Hindlimb muscle (tissue), 1 donor: ENCODE measurements around the gene DIS3L2. TPM values are rescaled to one million over a fixed set of nuclear protein-coding genes. Genes with fewer than 3 reads are reported as not detected.

ENCODE experiments used
- DNase-seq: peaks from one replicate; pipeline ENCODE4 v3.0.0-alpha.2; 2013
- polyA plus RNA-seq: library from polyadenylated mRNA; unstranded; fragments of 120-200 nt; gene quantifications from one replicate; pipeline ENCODE4 v1.2.1, GENCODE V29; 2013; ENCODE audit not compliant: insufficient read length

Gene DIS3L2
- polyA plus RNA-seq, 1 donor, result 25.9 TPM

DNA sequence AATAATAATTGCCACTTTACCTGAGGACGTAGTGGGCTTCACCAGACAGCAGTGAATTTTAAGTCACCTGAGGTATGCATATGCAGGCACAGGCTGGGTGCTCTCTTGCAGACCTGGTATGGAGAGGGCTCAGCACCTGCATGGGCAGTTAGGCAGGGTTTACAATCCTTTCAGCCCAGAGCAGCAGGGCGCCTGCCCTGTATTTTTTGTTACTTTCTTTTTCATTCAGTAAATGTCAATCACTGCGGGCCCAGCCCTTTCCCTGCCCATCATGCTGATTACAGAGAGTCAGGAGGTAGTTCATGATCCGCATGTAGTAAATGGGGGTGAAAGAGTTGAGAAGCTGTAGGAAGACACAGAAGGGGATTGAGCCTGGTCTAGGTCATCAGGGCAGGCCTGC, 270.0 kb downstream of the DIS3L2 start:
- DNase-seq, result no peak

DNA sequence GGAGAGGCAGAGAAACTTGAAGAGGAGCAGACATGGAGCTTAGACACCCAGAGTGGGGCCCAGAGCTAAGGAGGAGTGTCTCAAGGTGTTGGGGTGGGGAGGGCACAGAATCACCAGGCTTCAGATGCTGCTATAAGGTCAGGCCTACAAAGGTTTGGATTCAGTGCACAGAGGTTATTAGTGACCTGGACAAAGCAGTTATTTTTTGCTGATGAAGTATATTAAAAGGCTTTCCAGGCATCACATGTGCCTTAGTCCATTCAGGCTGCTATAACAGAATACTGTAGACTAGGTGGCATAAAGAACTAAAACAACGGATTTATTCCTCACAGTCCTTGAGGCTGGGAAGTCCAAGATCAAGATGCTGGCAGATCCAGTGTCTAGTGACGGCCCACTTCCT, 271.4 kb downstream of the DIS3L2 start:
- DNase-seq, result no peak

DNA sequence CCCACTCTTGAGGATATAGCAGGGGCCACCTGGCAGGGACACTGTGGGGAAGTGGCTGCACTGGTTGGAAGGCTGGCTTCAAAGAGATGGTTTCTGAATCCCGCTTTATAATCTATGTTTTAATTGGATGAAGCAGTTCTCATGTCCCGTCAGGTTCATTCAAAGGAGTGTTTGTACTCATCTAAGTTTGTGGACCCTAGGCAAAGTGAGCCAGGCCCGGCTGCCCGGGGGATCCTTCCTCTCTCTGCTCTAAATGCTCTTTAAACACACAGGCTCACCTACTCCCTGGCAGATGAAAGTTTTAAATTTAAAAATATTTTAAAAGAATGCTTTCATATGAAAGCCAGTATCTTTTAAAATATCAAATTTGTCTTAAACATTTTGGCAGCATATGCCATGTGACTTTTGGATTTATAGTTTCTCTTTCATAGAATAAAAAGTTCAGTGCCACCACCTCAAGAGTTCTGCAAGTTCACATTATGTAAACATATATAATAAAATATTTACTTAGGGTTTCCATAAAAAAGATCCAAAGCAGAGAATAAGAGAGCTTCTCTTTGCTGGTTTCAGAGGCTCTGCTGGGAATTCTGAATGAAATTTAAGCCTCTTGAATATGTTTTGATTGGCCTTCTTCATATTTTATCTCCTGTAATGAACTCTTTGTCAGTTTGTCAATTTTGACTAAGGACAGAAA, 273.6 kb downstream of the DIS3L2 start:
- DNase-seq, result no peak

DNA sequence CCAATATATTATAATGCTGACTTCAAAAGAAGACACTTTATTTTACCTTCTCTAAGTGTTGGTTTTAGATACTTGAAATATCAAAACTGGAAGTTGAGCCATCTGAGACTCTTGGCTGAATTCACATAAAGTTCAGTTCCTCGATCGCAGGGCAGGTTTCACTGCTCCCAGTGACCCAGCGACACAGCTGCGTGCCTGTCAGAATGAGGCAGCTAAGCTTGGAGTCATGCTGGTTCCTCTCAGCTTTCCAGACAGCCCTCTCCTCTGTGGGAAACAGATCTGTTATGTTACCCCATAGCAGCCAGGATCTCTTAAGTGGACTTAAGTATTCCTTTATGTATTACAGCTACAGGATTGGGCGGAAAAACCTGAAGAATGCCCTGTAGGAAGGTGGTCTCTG, 274.2 kb downstream of the DIS3L2 start:
- DNase-seq, result no peak

DNA sequence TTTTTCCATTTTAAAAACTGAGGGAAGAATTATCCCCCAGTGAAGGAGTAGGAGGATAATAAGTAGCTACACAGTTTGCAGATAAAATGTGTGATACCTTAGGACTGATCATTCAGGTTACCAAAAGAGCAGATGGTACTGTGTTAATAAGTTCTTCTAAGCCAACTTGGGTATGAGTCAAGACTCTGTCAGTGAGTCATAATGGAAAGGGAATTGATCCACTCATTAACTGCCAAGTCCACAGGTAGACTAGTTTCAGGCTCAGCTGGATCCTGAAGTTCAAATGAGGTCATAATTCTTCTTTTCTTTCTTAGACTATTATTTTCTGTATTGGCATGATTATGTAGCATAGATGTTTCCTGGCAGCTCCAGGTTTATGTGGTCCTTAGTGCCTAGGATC, 274.7 kb downstream of the DIS3L2 start:
- DNase-seq, result no peak

DNA sequence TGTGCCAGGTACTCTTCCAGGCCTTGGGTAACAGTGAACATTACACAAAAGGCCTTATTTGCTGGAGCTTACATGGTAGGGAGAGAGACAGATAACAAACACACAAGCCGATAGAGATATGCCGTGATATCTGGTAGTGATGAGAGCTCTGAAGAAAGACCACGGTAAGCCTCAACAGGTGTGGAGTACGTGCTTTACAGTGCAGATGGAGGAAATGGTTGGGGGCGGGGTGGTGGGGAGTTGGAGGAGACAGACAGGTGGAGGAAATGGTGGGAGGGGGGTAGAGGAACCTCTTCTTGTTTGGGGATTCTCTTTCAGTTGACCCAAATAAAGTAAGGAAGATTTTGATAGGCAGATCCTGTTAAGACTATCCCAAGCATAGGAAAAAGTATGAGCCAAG, 276.0 kb downstream of the DIS3L2 start:
- DNase-seq, result no peak

DNA sequence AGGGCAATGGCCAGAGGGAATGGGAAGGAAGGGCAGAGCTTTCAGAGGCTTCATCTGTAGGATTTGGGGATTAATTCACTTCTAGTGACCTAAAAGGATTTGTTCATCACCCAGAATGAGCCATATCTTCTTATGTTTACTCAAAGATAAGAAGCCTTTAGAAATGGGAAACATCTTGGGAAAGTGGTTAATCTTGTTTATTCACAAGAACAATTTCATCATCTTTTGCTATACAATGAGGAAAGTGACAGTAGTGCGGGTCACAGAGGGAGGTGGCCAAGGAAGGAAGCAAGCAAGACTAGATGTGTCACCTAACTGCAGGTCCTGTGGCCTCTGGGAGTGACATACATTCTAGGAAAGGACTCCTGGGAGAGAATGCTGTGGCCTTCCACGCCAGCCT, 276.6 kb downstream of the DIS3L2 start:
- DNase-seq, result no peak

DNA sequence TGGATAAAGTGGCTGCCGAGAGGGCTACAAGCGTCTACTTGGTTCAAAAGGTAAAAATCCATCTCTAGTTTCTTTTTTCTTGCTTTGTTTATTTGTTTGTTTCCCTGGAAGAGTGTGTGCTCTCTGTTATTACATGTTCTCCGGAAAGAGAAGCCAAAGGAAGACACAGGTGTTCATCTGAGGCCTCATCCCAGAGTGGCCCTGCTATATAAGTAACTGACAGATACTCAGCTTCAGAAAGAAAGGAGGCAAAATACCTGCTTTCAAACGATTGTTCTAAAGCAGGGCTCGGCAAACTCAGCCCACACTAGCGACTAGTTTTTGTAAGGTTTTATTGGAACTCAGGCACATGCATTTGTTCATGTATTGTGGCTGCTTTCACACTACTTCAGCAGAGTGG, 277.1 kb downstream of the DIS3L2 start:
- DNase-seq, result no peak

DNA sequence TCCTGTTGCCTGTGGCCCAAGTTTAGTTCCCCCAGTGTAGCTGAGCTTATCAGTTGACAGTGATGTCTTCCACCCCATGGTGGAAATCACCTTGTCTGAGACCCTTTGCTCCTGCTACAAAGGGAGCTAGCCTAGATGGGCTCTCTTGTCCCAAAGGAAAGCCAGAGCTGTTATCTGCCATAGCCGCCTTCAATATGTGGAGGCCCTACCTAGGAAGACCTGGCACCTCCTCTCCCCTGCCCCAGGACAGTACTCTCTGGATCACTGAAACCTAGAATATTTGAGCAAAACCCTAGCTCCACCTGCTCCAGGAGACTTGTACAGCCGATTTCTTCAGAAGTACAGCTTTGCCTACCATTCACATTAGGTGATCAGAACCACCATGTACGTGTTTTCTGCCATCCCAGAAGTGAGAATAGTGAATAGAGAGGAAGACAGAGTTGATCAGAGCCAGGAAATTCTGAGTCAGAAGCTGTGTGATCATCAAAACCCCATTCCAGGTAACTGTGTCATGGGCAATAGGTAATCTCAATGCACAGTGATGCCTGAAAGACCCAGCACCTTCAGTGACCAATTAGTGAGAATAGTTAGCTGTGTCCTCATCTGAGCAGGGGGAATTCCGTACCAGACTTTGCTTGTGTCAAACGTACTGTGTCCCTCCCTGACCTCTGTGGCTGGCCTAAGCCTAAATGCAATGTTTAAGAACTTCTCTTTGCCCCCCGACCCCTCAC, 278.6 kb downstream of the DIS3L2 start:
- no peak for DNase-seq

DNA sequence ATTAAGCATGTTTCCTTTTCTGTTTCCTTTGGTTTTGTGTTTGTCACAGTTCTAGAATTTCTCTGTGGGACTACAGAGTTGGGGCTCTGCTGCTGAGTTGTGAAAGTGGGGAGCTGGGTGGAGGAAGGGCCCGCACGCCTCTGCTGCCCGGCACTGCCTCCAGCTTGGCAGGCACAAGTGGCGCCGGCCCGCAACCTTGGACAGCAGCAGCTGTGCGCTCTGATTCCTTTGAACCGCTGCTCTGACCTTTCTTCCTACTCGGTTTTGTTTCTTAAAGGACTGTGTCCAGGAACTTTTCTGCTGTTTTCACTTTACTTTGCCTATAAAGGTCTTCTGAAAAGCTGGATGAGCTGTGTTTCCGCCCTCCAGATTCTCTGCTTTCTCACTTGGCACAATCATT, 279.4 kb downstream of the DIS3L2 start:
- DNase-seq, result no peak

DNA sequence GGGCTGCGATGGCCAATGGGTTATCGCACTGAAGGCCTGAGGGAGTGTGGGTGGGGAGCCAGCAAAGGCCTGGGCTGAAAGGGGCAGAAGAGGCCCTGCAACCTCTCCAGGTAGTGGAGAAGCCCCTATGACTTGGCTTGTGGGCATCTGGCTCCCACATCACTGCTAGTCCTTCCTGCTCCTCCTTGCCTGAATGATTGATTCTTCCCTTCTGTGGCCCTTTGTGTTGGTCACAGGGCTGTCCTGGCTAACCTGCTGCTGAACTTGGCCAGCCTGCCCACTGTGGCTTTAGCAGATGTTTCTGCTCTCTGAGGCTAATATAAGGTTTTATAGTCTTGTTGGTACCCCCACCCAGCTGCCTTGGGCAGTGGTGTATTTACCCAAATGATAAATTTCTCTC, 280.8 kb downstream of the DIS3L2 start:
- no peak for DNase-seq

DNA sequence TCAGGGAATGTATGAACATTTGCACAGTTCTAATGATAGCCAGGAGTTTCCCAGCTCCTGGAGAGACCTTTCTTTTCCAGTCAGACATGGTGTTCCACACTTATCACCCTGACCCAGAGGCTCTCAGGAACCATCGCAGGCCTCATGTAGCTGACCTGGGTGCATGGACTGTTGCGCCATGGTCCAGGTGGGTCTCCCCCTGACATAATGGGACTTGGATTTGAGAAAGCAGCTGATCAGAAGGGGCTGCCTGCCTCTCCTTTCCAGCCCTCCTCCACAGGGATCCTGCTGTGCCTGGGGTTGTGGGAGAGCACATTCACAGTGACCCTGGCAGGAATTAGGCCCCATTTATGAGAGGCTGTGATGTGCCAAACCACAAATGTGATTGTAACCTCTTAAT, 283.6 kb downstream of the DIS3L2 start:
- no peak for DNase-seq

DNA sequence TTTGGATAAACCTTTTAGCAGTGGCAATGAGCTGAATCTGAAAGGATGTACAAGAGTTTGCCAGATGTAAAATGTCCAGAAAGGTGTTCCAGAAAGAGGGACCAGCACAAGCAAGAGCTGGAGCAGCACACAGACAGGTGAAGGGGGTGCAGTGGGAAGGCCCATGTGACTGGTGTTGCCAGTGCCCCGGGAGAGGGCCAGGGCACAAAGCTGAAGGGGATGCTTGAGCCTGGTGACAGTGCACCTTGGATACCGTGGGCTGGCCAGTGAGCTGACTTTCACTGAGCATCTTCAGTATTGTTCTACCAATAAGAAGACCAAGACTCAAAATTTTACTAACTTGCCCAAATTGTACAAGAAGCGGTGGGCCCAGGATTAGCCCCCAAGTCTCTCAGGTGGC, 284.7 kb downstream of the DIS3L2 start:
- DNase-seq, result no peak

DNA sequence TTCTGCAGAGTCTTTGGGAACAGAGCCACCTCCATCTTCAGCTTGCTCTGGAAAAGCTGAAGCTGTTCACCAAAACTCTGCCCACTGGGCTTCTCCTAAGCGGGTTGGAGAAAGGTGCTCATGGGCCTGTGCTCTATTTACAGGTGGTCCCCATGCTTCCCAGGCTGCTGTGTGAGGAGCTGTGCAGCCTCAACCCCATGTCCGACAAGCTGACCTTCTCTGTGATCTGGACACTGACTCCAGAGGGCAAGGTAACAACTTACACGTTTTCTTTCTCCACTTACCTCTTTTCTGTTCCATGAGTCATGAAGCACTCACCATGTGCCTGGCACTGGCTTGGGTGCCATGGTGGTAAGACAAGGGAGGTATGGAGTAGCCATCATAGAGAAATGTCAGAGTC, 287.6 kb downstream of the DIS3L2 start:
- no peak for DNase-seq

DNA sequence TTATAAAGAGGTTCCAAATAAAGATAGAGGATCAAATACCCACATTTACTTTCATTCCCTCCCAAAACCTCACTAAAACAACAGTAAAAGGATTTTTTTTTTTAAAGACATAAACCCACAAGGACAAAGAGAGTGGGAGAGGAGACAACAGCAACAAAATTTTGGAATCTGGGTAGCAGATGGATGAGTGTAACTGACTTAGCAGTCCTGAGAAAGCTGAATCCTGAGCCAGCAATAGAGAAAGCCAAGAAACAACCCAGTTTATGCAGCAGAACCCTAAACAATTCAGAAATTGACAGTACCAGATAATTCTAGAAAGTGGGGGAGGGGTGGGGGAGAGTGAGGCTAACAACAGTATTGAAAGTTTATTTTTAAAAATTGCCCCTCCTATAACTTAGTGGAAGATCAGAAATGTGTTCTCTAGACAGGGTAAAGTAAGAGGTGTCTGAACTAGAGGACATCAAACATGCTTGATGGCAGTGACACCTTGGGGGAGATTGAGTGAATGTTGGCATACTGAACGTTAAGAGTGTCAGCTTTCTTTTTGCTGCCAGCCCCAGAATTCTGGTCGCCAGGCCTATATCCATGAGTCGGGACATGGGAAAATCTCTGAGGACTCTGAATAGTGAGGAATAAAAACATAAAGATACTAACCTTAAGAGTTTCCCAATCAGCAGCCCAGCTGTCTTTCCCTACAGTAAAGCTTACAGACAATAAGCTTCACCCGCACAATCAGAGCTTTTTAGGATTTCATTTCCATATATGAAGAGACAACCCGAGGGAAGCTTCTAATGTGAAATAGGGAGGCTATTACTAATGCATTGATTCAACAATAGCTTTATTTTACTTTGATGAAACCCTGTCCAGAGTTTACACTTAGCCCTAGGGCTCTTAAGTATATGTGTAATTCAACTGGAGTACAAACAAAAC, 289.0 kb downstream of the DIS3L2 start:
- DNase-seq, result no peak

DNA sequence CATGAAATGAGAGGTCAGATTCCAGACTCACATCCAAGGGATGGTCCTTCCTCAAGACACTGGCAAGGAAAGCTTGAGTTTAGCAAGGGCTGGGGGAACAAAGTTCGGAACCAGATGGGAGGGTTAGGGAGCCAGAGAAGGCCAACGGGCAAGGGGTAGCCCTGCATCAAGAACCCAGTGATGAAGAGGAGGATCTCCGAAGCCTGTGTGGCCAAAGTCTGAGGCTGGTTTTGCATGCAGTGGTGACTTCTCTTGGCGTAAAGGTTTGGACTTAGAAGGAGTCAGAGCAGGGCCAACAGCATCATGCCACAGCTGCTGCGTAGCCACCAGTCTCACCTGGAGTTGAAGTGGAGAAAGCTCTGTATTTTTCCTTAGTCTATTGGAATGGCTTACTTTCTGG, 293.5 kb downstream of the DIS3L2 start:
- no peak for DNase-seq

DNA sequence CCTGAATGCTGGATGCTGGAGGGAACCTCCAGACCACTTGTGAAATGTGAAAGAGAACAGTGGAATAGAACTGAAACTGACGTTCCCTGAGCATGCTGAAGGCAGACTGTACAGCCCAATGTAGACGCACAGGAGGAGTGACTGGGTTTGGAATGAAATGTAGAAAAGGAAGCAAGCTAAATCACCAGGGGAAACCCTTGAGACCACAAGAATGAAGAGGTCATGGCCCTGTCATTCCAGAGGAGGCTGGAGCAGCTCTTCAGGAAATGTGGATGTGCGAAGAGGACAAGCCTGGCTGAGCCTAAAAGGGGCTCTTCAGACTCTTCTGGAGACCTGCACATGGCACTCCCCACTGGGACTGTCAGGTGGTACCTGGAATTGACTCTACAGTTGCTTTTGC, 298.6 kb downstream of the DIS3L2 start:
- DNase-seq, result no peak

DNA sequence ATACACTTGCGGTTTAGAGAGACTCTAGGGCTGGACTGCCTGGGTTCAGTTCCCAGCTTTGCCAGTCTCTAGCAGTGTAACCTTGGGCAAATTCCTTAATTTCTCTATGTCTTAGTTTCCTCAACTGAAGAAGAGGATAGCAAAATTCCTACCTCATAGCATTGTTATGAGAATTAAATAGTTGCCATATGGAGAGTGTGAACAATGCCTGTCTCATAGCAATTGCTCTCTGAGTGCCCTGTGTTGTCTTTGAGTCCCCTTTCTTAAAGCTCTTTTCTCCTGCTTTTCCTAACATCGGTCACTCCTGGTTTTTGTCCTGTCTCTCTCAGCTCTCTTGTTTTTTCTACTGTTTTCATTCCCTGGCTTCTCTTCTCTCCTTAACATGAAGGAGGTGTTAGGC, 300.3 kb downstream of the DIS3L2 start:
- DNase-seq, result no peak

DNA sequence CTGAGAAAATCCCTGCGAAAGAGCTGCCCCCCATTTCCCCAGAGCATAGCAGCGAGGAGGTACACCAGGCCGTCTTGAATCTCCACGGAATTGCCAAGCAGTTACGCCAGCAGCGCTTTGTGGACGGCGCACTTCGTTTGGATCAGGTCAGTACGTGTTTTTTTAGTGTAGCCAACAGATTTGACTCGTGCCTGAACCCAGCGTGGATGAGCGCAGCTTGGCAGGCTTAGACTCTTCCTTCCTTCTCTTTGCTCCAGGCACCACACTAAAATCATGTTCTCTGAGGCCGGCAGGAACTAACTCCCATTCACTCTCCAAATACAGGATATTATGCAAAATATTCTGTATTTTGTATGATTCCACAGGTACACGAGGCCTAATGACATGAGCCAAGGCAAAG, 301.8 kb downstream of the DIS3L2 start:
- no peak for DNase-seq

DNA sequence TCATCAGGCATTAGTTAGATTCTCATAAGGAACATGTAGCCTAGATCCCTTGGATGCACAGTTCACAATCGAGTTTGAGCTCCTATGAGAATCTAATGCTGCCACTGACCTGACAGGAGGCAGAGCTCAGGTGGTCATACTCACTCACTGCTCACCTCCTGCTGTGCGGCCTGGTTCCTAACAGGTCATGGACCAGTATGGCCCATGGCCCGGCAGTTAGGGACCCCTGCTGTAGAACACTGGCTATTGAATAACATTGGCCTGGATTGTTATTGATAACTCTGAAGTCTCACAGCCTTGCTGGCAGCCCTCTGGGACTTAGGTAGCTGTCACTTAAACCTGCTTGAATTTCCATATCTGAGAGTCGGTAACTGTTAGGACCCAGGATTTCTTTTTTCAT, 302.6 kb downstream of the DIS3L2 start:
- no peak for DNase-seq

DNA sequence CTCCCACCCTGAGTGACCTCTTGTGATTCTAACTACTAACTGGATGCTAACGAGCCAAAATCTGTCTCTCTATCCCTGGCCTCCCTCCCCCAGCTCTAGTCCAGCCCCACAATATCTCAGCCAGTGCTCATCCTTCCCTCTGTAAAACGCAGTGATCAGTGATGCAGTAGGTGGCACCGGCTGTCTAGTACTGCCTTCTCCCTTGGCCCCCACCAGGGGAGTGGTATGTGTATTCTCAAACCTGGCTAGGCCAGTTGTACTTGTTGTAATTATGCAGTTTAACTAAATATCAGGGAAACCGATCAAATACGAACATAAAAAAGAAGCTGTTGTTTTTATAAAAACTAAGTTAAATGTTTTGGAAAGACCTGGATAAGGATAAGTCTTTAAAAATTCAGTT, 303.8 kb downstream of the DIS3L2 start:
- no peak for DNase-seq

DNA sequence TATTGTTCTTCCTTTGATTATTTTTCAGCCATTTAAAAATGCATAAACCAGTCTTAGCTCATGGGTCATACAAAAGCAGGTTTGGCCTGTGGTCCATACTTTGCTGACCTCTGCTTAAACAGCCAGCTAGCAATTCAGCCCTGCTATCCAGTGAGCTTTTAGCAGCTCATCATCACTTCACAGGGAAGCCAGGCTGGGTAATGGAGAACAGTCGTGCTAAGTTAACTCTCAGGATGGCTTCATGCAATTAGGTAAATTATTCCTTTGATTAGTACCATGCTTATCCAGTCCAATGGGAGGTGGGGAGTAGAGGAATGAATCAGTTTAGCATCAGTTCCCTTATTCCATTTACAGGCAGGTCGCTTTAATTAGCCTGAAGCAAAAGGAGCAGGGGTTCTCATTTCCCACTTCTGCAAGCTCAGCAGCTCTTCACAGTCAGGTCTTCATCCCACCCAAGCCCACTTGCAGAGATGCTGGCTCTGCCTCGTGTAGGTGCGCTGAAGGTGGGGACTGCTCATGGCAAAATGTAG, 307.2 kb downstream of the DIS3L2 start:
- DNase-seq, result no peak

DNA sequence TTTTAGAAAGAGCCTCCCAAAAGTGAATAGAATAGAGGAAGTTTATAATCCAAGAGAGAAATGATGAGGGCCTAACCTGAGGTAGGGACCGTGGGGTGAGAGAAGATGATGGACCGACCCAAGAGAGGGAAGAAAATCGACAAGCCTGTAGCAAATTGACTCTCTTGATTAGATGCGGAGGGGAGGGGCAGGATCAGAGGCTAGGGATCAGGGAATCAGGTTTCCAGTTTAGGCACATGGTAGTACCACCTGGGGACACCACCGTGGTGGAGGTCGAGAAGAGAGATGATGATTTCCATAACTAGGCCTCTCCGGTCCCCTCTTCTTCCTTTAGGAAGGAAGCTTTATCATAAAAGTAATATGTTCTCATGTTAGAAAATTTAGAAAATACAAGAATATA, 308.4 kb downstream of the DIS3L2 start:
- DNase-seq, result no peak
